GM18873 (cell line): ENCODE results near the gene BRINP1.

Experiments used
- ATAC-seq: cut with Tn5 transposase; IDR thresholded peaks from one replicate; pipeline ENCODE4 v1.9.1; 2021; ENCODE audit warnings: mild to moderate bottlenecking, moderate library complexity, moderate number of reproducible peaks; ENCODE audit not compliant: unreplicated experiment, low FRiP score

Gene BRINP1

GRCh38 chr9:119283078-119283794, 86.0 kb downstream of the BRINP1 start:
- ATAC-seq = no peak

GRCh38 chr9:119282476-119283077, 86.7 kb downstream of the BRINP1 start:
- ATAC-seq = no peak

DNA sequence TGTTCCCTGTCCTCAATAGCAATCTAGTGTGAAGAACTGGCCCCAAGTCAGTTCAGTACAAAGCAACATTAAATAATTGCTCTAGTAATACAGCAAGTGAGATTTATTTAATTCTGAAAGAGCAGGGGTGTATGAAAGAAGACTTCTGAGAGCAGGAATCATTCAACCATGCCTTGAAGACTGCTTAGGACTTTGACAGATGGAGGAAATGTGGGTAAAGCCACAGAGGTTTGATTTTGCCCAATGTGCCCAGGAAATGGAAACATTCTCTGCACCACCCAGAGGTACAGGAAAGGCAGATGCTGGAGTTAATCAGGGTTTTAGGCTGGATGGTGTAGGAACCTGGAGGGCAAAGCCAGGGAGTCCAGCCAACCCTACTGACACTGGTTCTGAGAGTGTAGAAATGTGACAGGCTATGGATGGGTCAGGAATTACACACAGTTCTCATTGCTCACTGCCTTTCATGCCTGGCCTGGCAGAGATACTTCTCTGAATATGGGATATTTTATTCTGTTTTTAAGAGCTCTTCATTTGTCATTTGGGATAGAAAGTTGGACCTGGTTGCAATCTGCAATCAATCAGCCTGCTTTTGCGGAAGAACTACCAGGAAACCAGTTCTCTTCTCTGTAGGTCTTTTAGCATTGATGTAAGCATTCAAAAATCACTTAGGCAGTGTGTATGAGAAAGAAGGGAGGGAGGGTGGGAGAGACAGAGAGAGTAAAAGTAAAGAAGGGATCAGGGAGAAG, 88.3 kb downstream of the BRINP1 start:
- ATAC-seq = no peak

DNA sequence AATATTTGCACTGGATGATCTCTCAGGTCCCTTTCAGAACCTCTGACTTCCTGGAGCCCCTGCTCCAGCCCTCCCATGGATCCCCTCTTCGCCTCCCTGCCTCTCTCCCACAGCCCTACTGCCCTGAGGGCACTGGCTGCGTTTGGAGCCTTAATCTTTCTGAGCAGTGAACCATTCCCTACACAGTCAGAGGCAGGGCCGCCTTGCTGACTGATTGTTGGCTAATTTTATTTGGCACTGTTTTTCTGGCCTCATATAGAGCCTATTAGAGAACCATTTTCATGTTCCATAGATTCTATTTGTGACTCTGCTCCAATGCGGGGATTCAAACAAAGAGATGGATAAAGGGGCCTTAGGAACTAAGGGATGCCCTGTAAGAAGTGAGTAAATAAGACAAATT, 91.1 kb downstream of the BRINP1 start:
- ATAC-seq = no peak

DNA sequence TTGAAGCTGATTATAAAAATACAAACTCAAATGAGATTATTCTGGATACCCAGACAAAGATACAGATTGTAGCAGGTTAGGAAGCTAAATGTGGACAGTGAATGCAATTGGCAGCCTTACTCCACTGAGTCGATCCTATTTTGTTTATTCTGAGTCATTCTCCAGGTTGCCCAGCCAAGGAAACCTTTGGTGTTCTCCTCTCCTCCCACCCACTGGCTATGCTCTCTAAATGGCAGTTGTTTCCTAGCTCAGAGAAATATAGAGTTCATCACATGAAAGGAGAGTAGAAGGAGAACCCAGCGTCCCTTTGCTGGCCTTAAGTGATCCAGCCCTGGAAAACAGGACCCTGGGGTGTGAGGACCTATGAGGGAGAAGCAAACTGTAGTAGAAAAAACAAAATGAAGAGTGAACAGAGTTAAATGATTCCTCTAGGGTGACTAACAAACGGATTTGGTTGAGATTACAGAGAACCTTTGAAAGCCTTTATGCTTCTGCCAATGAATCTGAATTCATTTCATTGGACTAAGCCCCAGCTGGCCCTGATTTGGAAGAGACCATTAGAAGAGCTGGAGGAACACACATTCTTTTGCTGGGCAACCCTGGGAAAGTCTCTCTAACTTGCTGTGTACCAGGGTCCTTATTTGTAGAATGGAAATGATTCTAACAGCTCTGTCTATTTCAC, 95.1 kb downstream of the BRINP1 start:
- ATAC-seq = no peak

GRCh38 chr9:119273325-119273904, 95.8 kb downstream of the BRINP1 start:
- no peak for ATAC-seq

- ATAC-seq = no peak
Observed at GRCh38 chr9:119272500-119273211, 96.6 kb downstream of the BRINP1 start.

GRCh38 chr9:119268985-119269384, 100.2 kb downstream of the BRINP1 start:
- ATAC-seq = no peak

GRCh38 chr9:119264165-119264564, 105.1 kb downstream of the BRINP1 start:
- no peak for ATAC-seq

DNA sequence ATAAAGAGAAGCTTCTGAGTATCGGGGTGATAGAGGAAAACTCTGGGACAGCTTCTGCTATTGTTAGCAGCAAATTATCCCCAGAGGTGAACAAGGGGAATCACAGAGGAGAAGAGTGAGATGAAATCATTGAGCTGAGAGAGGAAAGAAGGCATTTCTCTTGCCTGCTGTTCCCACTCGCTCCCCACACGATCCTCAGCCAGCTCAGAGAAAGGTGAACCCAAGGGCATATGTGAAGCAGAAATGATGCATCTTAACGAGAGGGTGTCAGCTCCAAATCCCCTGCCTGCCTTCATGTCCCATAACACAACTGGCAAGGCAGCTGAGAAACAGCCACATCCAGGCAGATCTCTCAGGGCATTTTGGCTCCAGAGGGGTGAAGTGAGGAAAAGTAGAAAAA, 111.6 kb downstream of the BRINP1 start:
- ATAC-seq = no peak

- no peak for ATAC-seq
Observed at GRCh38 chr9:119255116-119255515, 114.1 kb downstream of the BRINP1 start.

DNA sequence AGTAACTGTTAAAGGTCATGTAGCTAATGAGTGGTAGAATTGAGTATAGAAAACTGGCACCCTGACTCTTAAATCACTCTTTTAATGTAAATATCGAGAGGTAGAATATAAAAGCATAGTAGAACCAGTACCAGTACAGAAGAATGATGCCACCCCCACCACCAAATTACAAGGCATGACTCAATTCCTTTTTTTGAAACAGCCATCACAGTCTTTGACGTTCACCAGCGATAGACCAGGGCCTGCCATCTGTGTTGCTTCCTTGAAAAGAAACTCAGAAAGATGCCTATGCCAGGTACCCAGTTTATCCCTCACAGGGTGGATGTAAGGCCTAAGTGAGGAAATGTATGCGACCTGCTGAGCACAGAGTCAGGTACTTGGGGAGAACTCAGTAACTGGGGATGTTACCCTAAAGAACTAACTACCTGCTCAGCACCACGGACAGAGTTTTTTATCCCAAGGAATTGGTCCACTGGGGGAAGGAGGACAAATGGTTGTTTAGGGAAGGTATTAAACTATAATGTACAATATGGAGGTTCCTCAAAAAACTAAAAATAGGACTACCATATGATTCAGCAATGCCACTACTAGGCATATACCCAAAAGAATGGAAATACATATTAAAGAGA, 116.5 kb downstream of the BRINP1 start:
- no peak for ATAC-seq

- no peak for ATAC-seq
Observed at GRCh38 chr9:119251936-119252335, 117.3 kb downstream of the BRINP1 start.

GRCh38 chr9:119250730-119251129, 118.5 kb downstream of the BRINP1 start:
- no peak for ATAC-seq

DNA sequence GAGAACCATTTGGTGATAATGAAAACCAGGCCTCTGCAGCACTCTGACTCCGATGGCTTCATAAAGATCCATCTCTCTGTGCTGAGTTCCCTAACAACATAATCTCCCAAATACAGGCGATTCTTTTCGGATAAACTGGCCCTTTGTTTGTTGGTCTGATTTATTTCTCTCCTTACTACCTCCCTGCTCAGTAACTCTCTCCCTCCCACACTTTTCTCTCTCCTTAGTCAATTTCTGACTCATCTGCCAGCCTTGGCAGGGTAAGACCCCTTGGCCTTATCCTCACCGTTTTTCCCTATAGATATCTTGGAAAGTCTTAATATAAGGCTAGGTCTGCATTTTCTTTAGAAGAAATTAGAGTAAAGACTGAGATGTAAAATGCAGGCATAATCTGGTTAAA, 128.7 kb downstream of the BRINP1 start:
- no peak for ATAC-seq

DNA sequence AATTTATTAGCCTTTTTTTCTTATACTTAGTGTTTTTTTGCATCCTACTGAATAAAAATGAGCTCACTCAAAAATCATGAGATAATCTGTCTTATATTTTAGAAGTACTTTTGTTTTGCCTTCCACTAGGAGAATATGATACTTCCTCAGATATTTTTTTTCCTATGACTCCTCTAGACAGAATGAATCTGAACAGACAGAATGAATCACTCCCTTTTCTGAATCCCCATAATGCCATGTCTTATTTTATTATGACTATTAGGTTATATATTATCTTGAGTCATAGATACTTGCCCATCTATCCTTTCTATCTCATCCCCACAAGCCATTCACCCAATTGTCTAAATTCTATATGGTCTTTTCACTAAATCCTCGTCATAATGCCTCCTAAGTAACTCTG, 134.6 kb downstream of the BRINP1 start:
- no peak for ATAC-seq

GRCh38 chr9:119227422-119227821, 141.8 kb downstream of the BRINP1 start:
- ATAC-seq = no peak

- no peak for ATAC-seq
Observed at GRCh38 chr9:119224431-119224830, 144.8 kb downstream of the BRINP1 start.

DNA sequence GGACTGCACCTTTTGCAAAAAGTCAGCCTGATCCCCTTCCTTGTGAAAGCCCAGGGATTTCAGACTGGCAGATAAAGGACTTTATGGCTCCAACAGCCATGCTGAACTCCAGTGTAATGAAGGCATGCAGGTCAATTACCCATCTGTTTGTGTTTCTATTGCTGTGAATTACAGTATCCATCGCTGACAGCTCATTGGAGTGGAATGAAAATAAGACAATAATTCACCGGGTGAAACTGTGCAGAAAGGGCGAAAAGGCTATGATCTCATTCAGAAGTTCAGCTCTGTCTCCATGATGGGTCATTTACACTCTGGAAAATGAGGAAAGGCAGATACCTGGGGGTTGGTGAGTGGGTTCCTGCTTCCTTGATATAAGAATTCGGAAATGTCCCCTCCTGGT, 148.0 kb downstream of the BRINP1 start:
- no peak for ATAC-seq

- no peak for ATAC-seq
Observed at GRCh38 chr9:119218293-119218692, 150.9 kb downstream of the BRINP1 start.
